SK-N-SH (cell line): ENCODE measurements around the gene TNFAIP3. TPM values are rescaled to one million over a fixed set of nuclear protein-coding genes. Genes with fewer than 3 reads are reported as not detected.

ENCODE experiments used
- CTCF ChIA-PET: fragments of 300-600, 350-600 bp; formaldehyde crosslinking; extraction: SDS; loops from one replicate; lab custom pipeline; 2021; lab: Yijun Ruan, JAX
- POLR2A ChIA-PET: fragments of 350-600 bp; sonication (Branson Sonifier 250); formaldehyde crosslinking; extraction: SDS; loops from one replicate; lab custom pipeline; 2020; ENCODE audit warnings: antibody characterized with exemption, inconsistent platforms; lab: Yijun Ruan, JAX
- DNase-seq: peaks from one replicate; pipeline ENCODE4 v3.0.0; 2012
- H2AFZ ChIP-seq: fragments of 200-600 bp; sonication (generic); 2 replicates; pipeline ENCODE4 v1.8.1; 2016; ENCODE audit warnings: antibody characterized with exemption, mild to moderate bottlenecking, low read depth
- H3F3A ChIP-seq: fragments of 200-600 bp; sonication (generic); replicated peaks from 2 replicates; pipeline ENCODE3; 2016; ENCODE audit warnings: antibody characterized with exemption, mild to moderate bottlenecking; ENCODE audit not compliant: insufficient read depth
- H3K27ac ChIP-seq, 2 experiments: fragments of 200-500 bp in 1 of 2; fragments of 200-600 bp in 1 of 2; sonication (Bioruptor generic) in 1 of 2; sonication (generic), shearing (Covaris generic) in 1 of 2; 2 replicates each; pipeline versions ENCODE4 v1.5.1 to v1.6.1; 2014 to 2016; ENCODE audit warnings: low read depth in 2 of 2, inconsistent platforms in 1 of 2, low read length in 1 of 2, mild to moderate bottlenecking in 1 of 2, mixed read lengths in 1 of 2
- H3K27me3 ChIP-seq: fragments of 200-600 bp; sonication (generic), shearing (Covaris generic); 2 replicates; pipeline ENCODE4 v1.6.1; 2016; ENCODE audit warnings: mixed run types; ENCODE audit not compliant: insufficient read depth
- H3K36me3 ChIP-seq, 2 experiments: fragments of 200-500 bp in 1 of 2; fragments of 200-600 bp in 1 of 2; sonication (Bioruptor generic) in 1 of 2; sonication (generic) in 1 of 2; replicated peaks in 1 of 2; 2 replicates each; pipeline versions ENCODE3 to v1.5.1; 2014 to 2016; ENCODE audit warnings: low read length in 1 of 2, mild to moderate bottlenecking in 1 of 2; ENCODE audit not compliant: insufficient read depth in 2 of 2, control insufficient read depth in 1 of 2
- H3K4me1 ChIP-seq, 2 experiments: fragments of 200-500 bp in 1 of 2; fragments of 200-600 bp in 1 of 2; sonication (Bioruptor generic) in 1 of 2; sonication (generic), shearing (Covaris generic) in 1 of 2; 2 replicates each; pipeline versions ENCODE4 v1.5.1 to v1.6.1; 2014 to 2016; ENCODE audit warnings: low read depth in 1 of 2, low read length in 1 of 2, mixed run types in 1 of 2; ENCODE audit not compliant: insufficient read depth in 2 of 2, control insufficient read depth in 1 of 2
- H3K4me2 ChIP-seq: fragments of 200-600 bp; sonication (generic), shearing (Covaris generic); 2 replicates; pipeline ENCODE4 v1.6.1; 2017; ENCODE audit warnings: mixed run types
- H3K4me3 ChIP-seq, 2 experiments: fragments of 200-500 bp in 1 of 2; fragments of 200-600 bp in 1 of 2; sonication (Bioruptor generic) in 1 of 2; sonication (generic), shearing (Covaris generic) in 1 of 2; 2 replicates each; pipeline versions ENCODE4 v1.5.1 to v1.8.1; 2014 to 2016; ENCODE audit warnings: low read depth in 2 of 2, inconsistent platforms in 1 of 2, low read length in 1 of 2, mild to moderate bottlenecking in 1 of 2, mixed read lengths in 1 of 2, moderate library complexity in 1 of 2
- H3K79me2 ChIP-seq: fragments of 200-600 bp; sonication (generic); 2 replicates; pipeline ENCODE4 v1.8.1; 2017; ENCODE audit warnings: mild to moderate bottlenecking; ENCODE audit not compliant: insufficient read depth
- H3K9ac ChIP-seq: fragments of 200-600 bp; sonication (generic); 2 replicates; pipeline ENCODE4 v1.6.1; 2017; ENCODE audit warnings: mixed run types
- H3K9me2 ChIP-seq: fragments of 200-600 bp; sonication (generic); 2 replicates; pipeline ENCODE4 v1.6.1; 2017; ENCODE audit warnings: mixed run types
- H3K9me3 ChIP-seq: fragments of 200-600 bp; sonication (generic); 2 replicates; pipeline ENCODE4 v1.6.1; 2017; ENCODE audit warnings: mixed run types, mild to moderate bottlenecking, moderate library complexity
- H4K20me1 ChIP-seq: fragments of 200-600 bp; sonication (generic); 2 replicates; pipeline ENCODE4 v1.6.1; 2017; ENCODE audit warnings: mild to moderate bottlenecking, mixed run types; ENCODE audit not compliant: insufficient read depth
- FOSL2 ChIP-seq: IDR thresholded peaks from 2 replicates; pipeline ENCODE4 v1.4.0; 2012; ENCODE audit warnings: low read depth, mild to moderate bottlenecking, moderate library complexity, borderline replicate concordance
- FOXM1 ChIP-seq: IDR thresholded peaks from 2 replicates; pipeline ENCODE4 v1.4.0; 2012; ENCODE audit warnings: low read depth, mild to moderate bottlenecking
- JUND ChIP-seq: IDR thresholded peaks from 2 replicates; pipeline ENCODE4 v1.4.0; 2012
- MXI1 ChIP-seq: IDR thresholded peaks from 2 replicates; pipeline ENCODE4 v1.6.1; 2012; ENCODE audit warnings: mild to moderate bottlenecking, low read depth, low read length, improper control_type of control experiment
- NFIC ChIP-seq: IDR thresholded peaks from 2 replicates; pipeline ENCODE4 v1.4.0; 2012; ENCODE audit warnings: borderline replicate concordance
- RAD21 ChIP-seq: IDR thresholded peaks from 2 replicates; pipeline ENCODE4 v1.6.1; 2012; ENCODE audit warnings: mild to moderate bottlenecking, low read length
- SMC3 ChIP-seq: IDR thresholded peaks from 2 replicates; pipeline ENCODE4 v1.6.1; 2012; ENCODE audit warnings: low read depth, low read length, improper control_type of control experiment
- TEAD4 ChIP-seq: IDR thresholded peaks from 2 replicates; pipeline ENCODE4 v1.4.0; 2012; ENCODE audit warnings: mild to moderate bottlenecking, borderline replicate concordance; ENCODE audit not compliant: insufficient read depth
- YY1 ChIP-seq: IDR thresholded peaks from 2 replicates; pipeline ENCODE4 v1.4.0; 2012; ENCODE audit warnings: low read depth, mild to moderate bottlenecking
- WGBS: methylation state at CpG from one replicate; pipeline ENCODE4 v1.1.6; 2017; ENCODE audit warnings: low lambda C conversion rate; 5-methylcytosine and 5-hydroxymethylcytosine counted together
- polyA plus RNA-seq, 3 experiments: library from polyadenylated mRNA; depleted of rRNA; stranded (reverse); fragments of >200 nt; gene quantifications; 2 replicates each; pipeline ENCODE4 v1.2.3, GENCODE V29; 2012
- TF ChIP-seq, protein P1 (sequence below): IDR thresholded peaks from 2 replicates; pipeline ENCODE4; 2012
- TF ChIP-seq, protein P2 (sequence below): IDR thresholded peaks from 2 replicates; pipeline ENCODE4 v1.6.1; 2012; ENCODE audit warnings: mild to moderate bottlenecking, low read depth, low read length, moderate library complexity
- TF ChIP-seq, protein P3 (sequence below): IDR thresholded peaks from 2 replicates; pipeline ENCODE4 v1.4.0; 2012; ENCODE audit warnings: low read depth, borderline replicate concordance

The TNFAIP3 gene
- polyA plus RNA-seq, 1 of the 3 experiments (the other 2 are of a cell fraction) = 1.0 TPM

DNA sequence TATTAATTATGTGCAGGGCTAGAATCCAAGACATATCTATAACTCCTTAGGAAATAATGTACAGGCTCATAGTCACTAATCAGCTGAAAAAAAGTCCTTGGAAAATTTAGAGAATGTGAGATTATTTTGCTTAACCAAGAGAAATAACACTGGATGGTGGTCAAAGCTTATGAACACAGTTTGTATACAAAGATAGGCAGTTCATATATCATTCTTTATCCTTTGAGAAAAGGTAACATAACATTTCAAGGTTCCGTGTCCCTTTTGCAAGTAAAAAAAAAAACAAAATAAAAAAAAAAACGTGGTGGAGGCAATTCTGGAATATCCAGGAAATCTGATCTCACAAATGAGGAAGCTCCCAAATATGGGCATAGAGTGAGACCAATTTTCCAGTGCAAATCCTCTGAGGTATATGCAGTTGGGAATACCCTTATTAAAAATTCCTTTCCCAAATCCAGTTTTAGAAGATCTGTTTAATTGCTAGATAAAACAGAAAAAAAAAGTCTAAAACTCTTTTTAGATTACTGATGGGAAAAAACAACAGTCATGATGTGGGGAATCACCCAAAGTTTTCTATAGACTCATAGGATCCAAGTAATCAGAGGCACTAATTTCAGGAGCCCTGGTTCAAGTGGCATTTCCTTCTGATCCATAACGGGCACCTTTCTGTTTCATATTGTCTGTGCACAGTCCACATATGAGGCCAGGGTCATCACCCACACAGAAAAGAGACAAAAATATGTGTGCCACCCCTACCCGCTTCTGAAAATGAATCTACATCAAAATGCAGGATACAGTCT is 17.7 kb upstream of the TNFAIP3 start (continued):
- TF ChIP-seq, protein P1, sequence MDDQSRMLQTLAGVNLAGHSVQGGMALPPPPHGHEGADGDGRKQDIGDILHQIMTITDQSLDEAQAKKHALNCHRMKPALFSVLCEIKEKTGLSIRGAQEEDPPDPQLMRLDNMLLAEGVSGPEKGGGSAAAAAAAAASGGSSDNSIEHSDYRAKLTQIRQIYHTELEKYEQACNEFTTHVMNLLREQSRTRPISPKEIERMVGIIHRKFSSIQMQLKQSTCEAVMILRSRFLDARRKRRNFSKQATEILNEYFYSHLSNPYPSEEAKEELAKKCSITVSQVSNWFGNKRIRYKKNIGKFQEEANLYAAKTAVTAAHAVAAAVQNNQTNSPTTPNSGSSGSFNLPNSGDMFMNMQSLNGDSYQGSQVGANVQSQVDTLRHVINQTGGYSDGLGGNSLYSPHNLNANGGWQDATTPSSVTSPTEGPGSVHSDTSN = no peak
- TF ChIP-seq RAD21 (no peak), NFIC (no peak), MXI1 (no peak)
- TF ChIP-seq, protein P2, sequence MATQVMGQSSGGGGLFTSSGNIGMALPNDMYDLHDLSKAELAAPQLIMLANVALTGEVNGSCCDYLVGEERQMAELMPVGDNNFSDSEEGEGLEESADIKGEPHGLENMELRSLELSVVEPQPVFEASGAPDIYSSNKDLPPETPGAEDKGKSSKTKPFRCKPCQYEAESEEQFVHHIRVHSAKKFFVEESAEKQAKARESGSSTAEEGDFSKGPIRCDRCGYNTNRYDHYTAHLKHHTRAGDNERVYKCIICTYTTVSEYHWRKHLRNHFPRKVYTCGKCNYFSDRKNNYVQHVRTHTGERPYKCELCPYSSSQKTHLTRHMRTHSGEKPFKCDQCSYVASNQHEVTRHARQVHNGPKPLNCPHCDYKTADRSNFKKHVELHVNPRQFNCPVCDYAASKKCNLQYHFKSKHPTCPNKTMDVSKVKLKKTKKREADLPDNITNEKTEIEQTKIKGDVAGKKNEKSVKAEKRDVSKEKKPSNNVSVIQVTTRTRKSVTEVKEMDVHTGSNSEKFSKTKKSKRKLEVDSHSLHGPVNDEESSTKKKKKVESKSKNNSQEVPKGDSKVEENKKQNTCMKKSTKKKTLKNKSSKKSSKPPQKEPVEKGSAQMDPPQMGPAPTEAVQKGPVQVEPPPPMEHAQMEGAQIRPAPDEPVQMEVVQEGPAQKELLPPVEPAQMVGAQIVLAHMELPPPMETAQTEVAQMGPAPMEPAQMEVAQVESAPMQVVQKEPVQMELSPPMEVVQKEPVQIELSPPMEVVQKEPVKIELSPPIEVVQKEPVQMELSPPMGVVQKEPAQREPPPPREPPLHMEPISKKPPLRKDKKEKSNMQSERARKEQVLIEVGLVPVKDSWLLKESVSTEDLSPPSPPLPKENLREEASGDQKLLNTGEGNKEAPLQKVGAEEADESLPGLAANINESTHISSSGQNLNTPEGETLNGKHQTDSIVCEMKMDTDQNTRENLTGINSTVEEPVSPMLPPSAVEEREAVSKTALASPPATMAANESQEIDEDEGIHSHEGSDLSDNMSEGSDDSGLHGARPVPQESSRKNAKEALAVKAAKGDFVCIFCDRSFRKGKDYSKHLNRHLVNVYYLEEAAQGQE = no peak

DNA sequence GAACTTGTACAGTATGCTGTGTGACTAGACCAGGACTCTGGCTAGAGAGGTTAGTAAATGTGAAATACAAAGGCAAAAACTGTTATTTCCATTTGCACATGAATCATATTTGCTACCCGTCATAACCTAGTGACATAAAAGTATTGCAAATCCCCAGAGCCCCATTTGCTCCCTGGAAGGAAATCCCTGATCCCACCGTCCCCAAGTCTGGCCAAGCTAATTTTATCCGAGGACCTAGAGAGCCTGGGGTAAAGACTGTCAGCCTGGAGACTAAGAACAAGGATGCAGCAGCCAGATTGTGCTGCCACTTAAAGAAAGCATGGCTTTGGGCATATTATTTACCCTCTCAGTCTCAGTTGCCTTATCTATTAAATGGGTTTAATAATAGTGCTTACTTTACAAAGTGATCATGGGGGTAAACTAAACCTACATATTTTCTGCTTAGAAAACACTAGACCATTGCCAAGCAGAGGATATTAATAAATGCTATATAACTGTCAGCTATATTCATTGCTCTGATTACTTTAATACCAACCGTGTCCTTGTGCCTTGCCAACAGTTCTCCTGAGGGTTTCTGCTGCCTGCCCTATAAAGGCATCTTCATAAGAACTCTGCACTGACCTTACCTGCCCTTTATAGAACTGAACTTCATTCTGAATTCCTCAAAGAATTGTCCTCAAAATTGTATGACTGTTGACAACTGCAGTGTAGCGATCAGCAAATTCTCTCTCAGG is 16.9 kb upstream of the TNFAIP3 start:
- no peaks in the 10 kb centered on the region for H3K27me3 ChIP-seq
- POLR2A ChIA-PET = no interaction called here
- CTCF ChIA-PET = no interaction called here
- TF ChIP-seq TEAD4 (no peak), SMC3 (no peak), FOXM1 (no peak), FOSL2 (no peak), YY1 (no peak), JUND (no peak)
- TF ChIP-seq, protein P3, sequence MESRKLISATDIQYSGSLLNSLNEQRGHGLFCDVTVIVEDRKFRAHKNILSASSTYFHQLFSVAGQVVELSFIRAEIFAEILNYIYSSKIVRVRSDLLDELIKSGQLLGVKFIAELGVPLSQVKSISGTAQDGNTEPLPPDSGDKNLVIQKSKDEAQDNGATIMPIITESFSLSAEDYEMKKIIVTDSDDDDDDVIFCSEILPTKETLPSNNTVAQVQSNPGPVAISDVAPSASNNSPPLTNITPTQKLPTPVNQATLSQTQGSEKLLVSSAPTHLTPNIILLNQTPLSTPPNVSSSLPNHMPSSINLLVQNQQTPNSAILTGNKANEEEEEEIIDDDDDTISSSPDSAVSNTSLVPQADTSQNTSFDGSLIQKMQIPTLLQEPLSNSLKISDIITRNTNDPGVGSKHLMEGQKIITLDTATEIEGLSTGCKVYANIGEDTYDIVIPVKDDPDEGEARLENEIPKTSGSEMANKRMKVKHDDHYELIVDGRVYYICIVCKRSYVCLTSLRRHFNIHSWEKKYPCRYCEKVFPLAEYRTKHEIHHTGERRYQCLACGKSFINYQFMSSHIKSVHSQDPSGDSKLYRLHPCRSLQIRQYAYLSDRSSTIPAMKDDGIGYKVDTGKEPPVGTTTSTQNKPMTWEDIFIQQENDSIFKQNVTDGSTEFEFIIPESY = no peak
- no peaks in the 10 kb centered on the region for H3K9me3 ChIP-seq
- WGBS = 50% methylated on average over 5 of the region's 5 CpGs
- H3K79me2 ChIP-seq = no peaks in the 10 kb centered on the region
- no peak overlapping the region for H3K9ac ChIP-seq
- H3K4me3 ChIP-seq = no peak overlapping the region
- H4K20me1 ChIP-seq = no peaks in the 10 kb centered on the region
- H3F3A ChIP-seq = no peaks in the 10 kb centered on the region
- no peak overlapping the region for H3K27ac ChIP-seq
- DNase-seq = no peak
- no peaks in the 10 kb centered on the region for H3K9me2 ChIP-seq
- H2AFZ ChIP-seq = no peak overlapping the region
- no peaks in the 10 kb centered on the region for H3K4me1 ChIP-seq
- no peaks in the 10 kb centered on the region for H3K36me3 ChIP-seq
- no peak overlapping the region for H3K4me2 ChIP-seq
